Activated CD8-positive, alpha-beta T cell treated with anti-CD3 and anti-CD28 coated beads, Interleukin-2, amount 10 ng/mL, durations not matched to agents 7 days and 5 days (primary cell): ENCODE measurements around the gene JAG2. TPM values are rescaled to one million over a fixed set of nuclear protein-coding genes. Genes with fewer than 3 reads are reported as not detected.
"Not testable (repeated sequence)": the region's sequence is repeated elsewhere in the genome, so short reads cannot be mapped to it uniquely, and the experiment has no call there.

ENCODE experiments used
- ATAC-seq: fragments of 150-1000 bp; cut with Tn5 transposase; one replicate; pipeline ENCODE4 v1.10.0; 2021; ENCODE audit warnings: moderate library complexity
- CTCF ChIA-PET: fragments of 350-600 bp; sonication (Branson Sonifier 250); formaldehyde crosslinking; loops from one replicate; lab custom pipeline; 2021; ENCODE audit warnings: antibody characterized with exemption; lab: Charles Lee
- POLR2A ChIA-PET: fragments of 350-600 bp; sonication (Branson Sonifier 250); formaldehyde crosslinking; loops from one replicate; lab custom pipeline; 2021; ENCODE audit warnings: antibody characterized with exemption; lab: Charles Lee
- DNase-seq: peaks from one replicate; pipeline ENCODE4 v3.0.0-alpha.2; 2020
- H3K27ac Mint-ChIP-seq: one replicate; pipeline ENCODE4 v1.8.0; 2021; ENCODE audit warnings: mild to moderate bottlenecking, mixed read lengths
- H3K27me3 Mint-ChIP-seq: one replicate; pipeline ENCODE4 v1.8.0; 2021; ENCODE audit warnings: low read depth, mixed read lengths
- H3K36me3 Mint-ChIP-seq: one replicate; pipeline ENCODE4 v1.8.0; 2021; ENCODE audit warnings: low read depth, mixed read lengths
- H3K4me1 Mint-ChIP-seq: one replicate; pipeline ENCODE4 v1.8.0; 2021; ENCODE audit warnings: low read depth, mixed read lengths
- H3K4me3 Mint-ChIP-seq: one replicate; pipeline ENCODE4 v1.8.0; 2021; ENCODE audit warnings: mild to moderate bottlenecking, mixed read lengths
- H3K9me3 Mint-ChIP-seq: one replicate; pipeline ENCODE4 v1.8.0; 2022; ENCODE audit warnings: mixed read lengths; ENCODE audit not compliant: insufficient read depth
- total RNA-seq, 2 experiments: library from RNA; stranded (reverse); gene quantifications; one replicate each; pipeline ENCODE4 v1.2.3, GENCODE V29; 2021

The JAG2 gene
- total RNA-seq, 2 experiments from 2014 or later, result 2.5 to 2.9 TPM

DNA sequence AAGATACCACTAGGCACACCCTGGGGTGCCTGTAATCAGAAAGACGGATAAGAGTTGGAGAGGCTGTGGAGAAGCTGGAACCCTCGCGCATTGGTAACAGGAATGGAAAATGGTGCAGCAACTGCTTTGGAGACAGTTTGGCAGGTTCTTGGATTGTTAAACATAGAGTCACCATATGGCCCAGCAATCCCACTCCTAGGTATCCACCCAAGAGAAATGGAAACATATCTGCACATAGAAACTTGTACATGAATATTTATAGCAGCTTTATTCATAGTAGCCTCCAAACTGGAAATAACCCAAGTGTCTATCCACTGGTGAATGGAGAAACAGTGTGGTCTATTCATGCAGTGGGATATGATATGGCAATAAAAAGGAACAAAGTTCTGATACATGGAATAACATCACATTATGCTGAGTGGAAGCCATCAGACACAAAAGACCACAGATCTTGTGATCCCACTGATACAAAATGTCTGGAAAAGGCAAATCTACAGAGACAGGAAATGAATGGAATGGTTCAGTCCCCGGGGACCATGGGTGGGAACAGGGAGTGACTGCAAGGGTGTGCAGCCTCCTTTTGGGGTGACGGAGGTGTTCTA is 45.4 kb downstream of the JAG2 start:
- H3K4me1 Mint-ChIP-seq, result peaks cover 5% of the 10 kb centered on the region
- ChIA-PET POLR2A (no interaction called here), CTCF (no interaction called here)
- H3K9me3 Mint-ChIP-seq, result no peaks in the 10 kb centered on the region
- H3K36me3 Mint-ChIP-seq, result no peaks in the 10 kb centered on the region
- DNase-seq, result peak; percentile 4
- no peak overlapping the region for H3K27ac Mint-ChIP-seq
- H3K4me3 Mint-ChIP-seq, result no peak overlapping the region
- no peak for ATAC-seq
- H3K27me3 Mint-ChIP-seq, result peaks cover 25% of the 10 kb centered on the region

GRCh38 chr14:105120056-105120455 is 48.5 kb downstream of the JAG2 start:
- Mint-ChIP-seq H3K36me3 (no peaks in the 10 kb centered on the region), H3K4me3 (no peak overlapping the region)
- CTCF ChIA-PET, result no interaction called here

DNA sequence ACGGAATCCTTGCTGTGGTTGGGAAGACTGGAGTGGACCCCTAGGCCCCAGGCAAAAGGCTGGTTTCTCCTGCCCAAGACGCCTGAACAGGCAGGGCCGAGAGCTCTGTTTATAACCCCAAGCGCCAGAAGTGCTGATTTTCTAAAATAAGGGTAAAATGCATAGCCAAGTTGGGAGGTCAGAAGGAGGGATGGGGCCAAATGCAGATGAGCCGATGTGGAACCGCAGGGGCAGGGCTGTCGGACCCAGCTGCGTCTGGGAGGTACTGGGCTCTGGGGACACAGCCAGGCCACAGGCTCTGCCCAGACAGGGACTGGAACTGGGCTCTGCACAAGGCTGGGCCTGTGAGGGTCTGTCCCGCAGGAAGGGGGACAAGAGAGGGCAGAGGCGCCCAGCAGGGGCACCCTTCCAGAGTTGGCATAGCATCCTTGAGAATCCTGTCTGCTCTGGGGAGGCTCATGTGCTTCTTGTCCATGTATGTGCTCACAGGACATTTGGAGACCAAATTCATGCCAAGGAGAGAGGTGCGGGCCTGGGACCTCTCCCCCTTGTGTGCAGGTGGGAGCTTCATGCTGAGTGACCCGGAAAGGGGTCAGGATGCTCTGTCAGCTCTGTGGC is 49.1 kb downstream of the JAG2 start:
- Mint-ChIP-seq H3K4me3 (no peak overlapping the region), H3K36me3 (no peaks in the 10 kb centered on the region), H3K9me3 (no peaks in the 10 kb centered on the region), H3K27me3 (peaks cover 12% of the 10 kb centered on the region), H3K4me1 (peaks cover 3% of the 10 kb centered on the region), H3K27ac (no peak overlapping the region)
- no peak for ATAC-seq
- CTCF ChIA-PET, result no interaction called here
- POLR2A ChIA-PET, result no interaction called here
- DNase-seq, result no peak

More at GRCh38 chr14:105120056-105120455, 48.5 kb downstream of the JAG2 start:
- Mint-ChIP-seq H3K4me1 (peaks cover 5% of the 10 kb centered on the region), H3K27me3 (peaks cover 15% of the 10 kb centered on the region), H3K27ac (no peak overlapping the region), H3K9me3 (no peaks in the 10 kb centered on the region)
- ATAC-seq (no peak), DNase-seq (no peak)
- POLR2A ChIA-PET, result no interaction called here

DNA sequence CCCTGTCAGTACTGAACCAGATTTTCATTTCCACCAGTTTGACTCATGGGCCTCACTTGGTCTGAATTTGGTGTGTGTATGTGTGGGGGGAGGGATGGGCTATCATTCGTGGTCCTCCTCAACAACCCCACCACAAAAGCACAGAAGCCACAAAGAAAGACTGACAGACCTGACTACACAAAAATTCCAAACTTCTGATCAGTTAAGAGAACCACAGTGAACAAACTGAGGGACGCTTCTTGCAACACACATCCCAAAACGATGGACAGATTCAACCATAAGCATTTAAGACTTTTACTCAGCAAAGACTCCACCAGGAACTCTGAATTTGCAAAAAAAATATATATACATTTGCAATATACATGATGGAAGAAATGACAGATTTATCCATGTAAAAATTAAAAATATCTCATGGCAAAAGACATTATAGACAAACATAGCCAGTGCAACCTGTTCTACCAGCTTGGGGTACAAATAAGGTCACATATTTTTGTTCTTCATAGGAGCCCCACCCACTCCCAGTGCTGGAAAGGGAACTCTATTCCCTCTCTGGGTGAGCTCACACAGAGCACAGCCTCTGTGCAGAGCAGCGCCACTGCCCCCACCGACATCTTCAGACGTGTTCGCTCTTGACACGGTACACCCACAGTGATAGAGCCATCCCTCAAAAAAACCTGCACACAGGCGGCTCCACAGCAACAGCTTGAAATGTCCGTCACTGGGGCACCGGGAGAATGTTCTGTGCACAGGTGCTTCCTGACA is 49.7 kb downstream of the JAG2 start:
- Mint-ChIP-seq H3K27me3 (peaks cover 6% of the 10 kb centered on the region), H3K27ac (no peak overlapping the region), H3K36me3 (no peaks in the 10 kb centered on the region), H3K4me1 (no peaks in the 10 kb centered on the region), H3K9me3 (no peaks in the 10 kb centered on the region), H3K4me3 (no peak overlapping the region)
- ATAC-seq (no peak), DNase-seq (no peak)
- POLR2A ChIA-PET, result no interaction called here
- CTCF ChIA-PET, result no interaction called here

DNA sequence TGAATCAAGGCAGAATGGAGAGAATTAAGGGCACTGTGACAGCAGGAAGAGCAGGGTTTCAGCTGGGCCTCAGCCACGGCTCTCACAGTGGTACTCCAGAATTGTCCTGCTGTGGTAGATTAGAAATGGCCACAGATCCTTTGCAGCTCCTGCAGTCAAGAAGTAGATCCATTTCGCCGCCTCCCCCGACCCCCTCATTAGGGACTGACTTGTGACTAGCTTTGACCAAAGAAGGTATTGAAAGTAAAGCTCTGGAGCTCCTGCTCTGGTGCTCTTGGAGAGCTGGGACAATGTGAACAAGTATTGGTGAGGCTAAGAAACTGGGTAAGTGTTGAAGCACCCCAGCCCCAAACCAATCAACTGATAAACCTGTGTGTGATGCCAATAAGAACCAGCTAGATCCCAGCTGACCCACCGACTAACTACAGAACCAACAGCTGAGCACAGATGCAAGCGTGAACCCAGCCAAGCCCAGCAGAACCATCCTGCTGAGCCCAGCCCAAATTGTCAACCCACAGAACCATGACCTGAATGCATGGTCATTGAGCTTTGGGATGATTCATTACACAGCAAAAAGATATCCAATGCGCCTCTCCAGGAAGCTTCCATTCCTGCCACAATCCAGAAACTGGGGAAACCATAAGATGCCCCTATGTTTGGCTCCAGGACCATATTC is 50.7 kb downstream of the JAG2 start:
- Mint-ChIP-seq H3K9me3 (no peaks in the 10 kb centered on the region), H3K27ac (no peak overlapping the region), H3K4me3 (no peak overlapping the region), H3K36me3 (no peaks in the 10 kb centered on the region), H3K4me1 (no peaks in the 10 kb centered on the region), H3K27me3 (peaks cover 6% of the 10 kb centered on the region)
- ChIA-PET POLR2A (no interaction called here), CTCF (no interaction called here)
- ATAC-seq, result no peak
- DNase-seq, result peak; percentile 12

DNA sequence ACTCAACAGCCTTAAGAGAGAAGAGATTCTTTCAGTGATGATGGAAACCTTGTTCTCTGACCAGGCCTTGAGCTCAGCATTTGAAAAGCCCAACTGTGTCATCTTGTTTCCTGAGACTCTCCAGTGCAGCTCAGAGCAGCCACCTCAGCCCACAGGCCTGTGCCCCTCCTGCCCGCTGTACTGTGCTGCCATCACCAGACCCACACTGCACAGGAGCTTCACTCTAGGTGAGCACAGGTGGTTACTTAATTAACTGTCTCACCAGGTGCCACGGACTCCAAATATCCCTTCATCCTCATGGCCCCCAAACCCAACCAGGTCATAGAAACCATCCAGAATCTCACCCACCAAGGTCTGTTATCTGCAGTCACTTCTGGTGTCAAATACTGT is 51.3 kb downstream of the JAG2 start:
- CTCF ChIA-PET, result no interaction called here

DNA sequence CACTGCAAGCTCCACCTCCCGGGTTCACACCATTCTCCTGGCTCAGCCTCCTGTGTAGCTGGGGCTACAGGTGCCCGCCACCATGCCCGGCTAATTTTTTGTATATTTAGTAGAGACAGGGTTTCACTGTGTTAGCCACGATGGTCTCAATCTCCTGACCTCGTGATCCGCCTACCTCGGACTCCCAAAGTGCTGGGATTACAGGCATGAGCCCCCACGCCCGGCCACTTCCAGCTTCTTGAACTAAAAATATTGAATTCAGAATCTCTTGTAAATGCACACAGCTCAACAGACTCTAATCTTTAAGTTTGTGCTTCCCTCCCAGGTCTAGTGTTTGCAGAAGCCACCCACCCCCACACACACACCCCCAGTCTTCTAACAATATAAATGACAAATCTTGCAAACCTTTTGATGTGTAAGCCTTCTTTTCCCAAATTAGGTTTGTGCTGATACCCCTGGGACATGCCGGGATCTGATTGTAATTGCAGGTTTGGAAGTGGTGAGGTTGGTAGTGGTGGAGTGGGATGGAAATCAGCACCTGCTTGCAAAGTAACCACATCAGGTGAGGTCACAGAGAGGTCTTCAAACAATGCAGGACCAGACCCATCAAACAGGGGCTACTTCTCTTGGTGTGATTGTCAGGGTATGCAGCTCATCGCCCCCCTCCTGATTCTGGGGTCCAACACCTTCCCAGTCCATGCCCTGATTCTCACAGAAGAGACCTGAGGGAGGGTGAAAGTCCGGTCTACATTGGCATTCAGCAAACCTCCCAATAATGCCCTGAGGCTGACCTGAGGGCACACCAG is 51.9 kb downstream of the JAG2 start:
- Mint-ChIP-seq H3K27ac (no peak overlapping the region), H3K4me1 (no peaks in the 10 kb centered on the region), H3K4me3 (no peak overlapping the region), H3K27me3 (peaks cover 4% of the 10 kb centered on the region), H3K9me3 (no peaks in the 10 kb centered on the region), H3K36me3 (no peaks in the 10 kb centered on the region)
- ATAC-seq (no peak), DNase-seq (no peak)
- CTCF ChIA-PET, result no interaction called here
- POLR2A ChIA-PET, result no interaction called here

More for the DNA sequence above, 51.3 kb downstream of the JAG2 start:
- Mint-ChIP-seq H3K9me3 (no peaks in the 10 kb centered on the region), H3K36me3 (no peaks in the 10 kb centered on the region), H3K27ac (no peak overlapping the region), H3K27me3 (peaks cover 6% of the 10 kb centered on the region), H3K4me3 (no peak overlapping the region), H3K4me1 (no peaks in the 10 kb centered on the region)
- ATAC-seq, result no peak
- POLR2A ChIA-PET, result no interaction called here
- peak; percentile 7 for DNase-seq

- ATAC-seq, H3K4me3 Mint-ChIP-seq, POLR2A ChIA-PET, CTCF ChIA-PET, H3K27ac Mint-ChIP-seq, H3K9me3 Mint-ChIP-seq, H3K4me1 Mint-ChIP-seq, H3K36me3 Mint-ChIP-seq: not testable (repeated sequence)
- DNase-seq, result peak; percentile 12
- H3K27me3 Mint-ChIP-seq, result peaks cover 22% of the 10 kb centered on the region
These were observed 59.3 kb downstream of the JAG2 start for GRCh38 chr14:105109243-105109642.

DNA sequence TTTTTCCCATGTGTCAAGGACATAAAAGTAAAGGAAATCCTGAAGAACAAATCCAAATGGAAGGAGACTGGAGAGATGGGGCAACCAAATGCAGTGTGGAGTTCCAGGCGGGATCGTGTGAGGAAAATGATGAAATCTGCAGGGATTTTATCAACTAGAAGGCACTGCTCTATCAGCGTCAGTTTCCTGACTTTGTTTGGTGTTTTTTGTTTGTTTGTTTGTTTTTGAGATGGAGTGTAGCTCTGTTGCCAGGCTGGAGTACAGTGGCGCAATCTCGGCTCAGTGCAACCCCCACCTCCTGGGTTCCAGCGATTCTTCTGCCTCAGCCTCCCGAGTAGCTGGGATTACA is 60.1 kb downstream of the JAG2 start:
- Mint-ChIP-seq H3K4me1 (no peaks in the 10 kb centered on the region), H3K9me3 (no peaks in the 10 kb centered on the region), H3K27ac (no peak overlapping the region), H3K27me3 (peaks cover 30% of the 10 kb centered on the region), H3K4me3 (no peak overlapping the region), H3K36me3 (no peaks in the 10 kb centered on the region)
- ChIA-PET POLR2A (no interaction called here), CTCF (no interaction called here)
- DNase-seq (no peak), ATAC-seq (no peak)

GRCh38 chr14:105107781-105108515 is 60.6 kb downstream of the JAG2 start:
- Mint-ChIP-seq H3K4me3 (no peak overlapping the region), H3K4me1 (no peaks in the 10 kb centered on the region), H3K27ac (no peak overlapping the region), H3K36me3 (no peaks in the 10 kb centered on the region), H3K9me3 (no peaks in the 10 kb centered on the region), H3K27me3 (peaks cover 33% of the 10 kb centered on the region)
- DNase-seq (peak; percentile 18), ATAC-seq (no peak)
- ChIA-PET CTCF (no interaction called here), POLR2A (no interaction called here)

GRCh38 chr14:105107351-105107750 is 61.2 kb downstream of the JAG2 start:
- ChIA-PET POLR2A (no interaction called here), CTCF (interaction anchor here (1.3 kb wide), 1 partner anchor 21 kb away, joined by 3 read pairs; no protein-coding TSS in a partner anchor)
- DNase-seq (no peak), ATAC-seq (no peak)
- no peak overlapping the region for H3K27ac Mint-ChIP-seq
- no peaks in the 10 kb centered on the region for H3K36me3 Mint-ChIP-seq
- H3K4me1 Mint-ChIP-seq, result no peaks in the 10 kb centered on the region
- peaks cover 36% of the 10 kb centered on the region for H3K27me3 Mint-ChIP-seq
- H3K9me3 Mint-ChIP-seq, result no peaks in the 10 kb centered on the region
- no peak overlapping the region for H3K4me3 Mint-ChIP-seq
